DND-41 (cell line): ENCODE data around the gene DDX39A.

Experiments used
- ATAC-seq: fragments of 200-7000 bp; cut with Tn5 transposase; 3 replicates; pipeline ENCODE4 v1.9.1; 2021; ENCODE audit warnings: low read depth; ENCODE audit not compliant: insufficient read depth
- DNase-seq: peaks from one replicate; pipeline ENCODE4 v3.0.0-alpha.2; 2020
- H2AFZ ChIP-seq: 2 replicates; pipeline ENCODE4 v1.6.0; 2012; ENCODE audit warnings: low read depth, low read length
- H3K27ac ChIP-seq: 2 replicates; pipeline ENCODE4 v1.5.1; 2012; ENCODE audit warnings: low read length, inconsistent platforms
- H3K27me3 ChIP-seq: fragments of 200-600 bp; sonication (generic); 2 replicates; pipeline ENCODE4 v1.6.0; 2012; ENCODE audit warnings: low read length, mild to moderate bottlenecking, inconsistent platforms; ENCODE audit not compliant: insufficient read depth, poor library complexity
- H3K36me3 ChIP-seq: 2 replicates; pipeline ENCODE4 v1.5.1; 2012; ENCODE audit warnings: low read length, inconsistent platforms; ENCODE audit not compliant: insufficient read depth
- H3K4me1 ChIP-seq: 2 replicates; pipeline ENCODE4 v1.5.1; 2012; ENCODE audit warnings: mild to moderate bottlenecking, low read length; ENCODE audit not compliant: insufficient read depth
- H3K4me2 ChIP-seq: 2 replicates; pipeline ENCODE4 v1.6.0; 2012; ENCODE audit warnings: mild to moderate bottlenecking, moderate library complexity, low read length, inconsistent platforms; ENCODE audit not compliant: insufficient read depth
- H3K4me3 ChIP-seq, 2 experiments: fragments of 200-600 bp in 1 of 2; shearing (Covaris generic) in 1 of 2; 2 replicates each; pipeline ENCODE4 v1.5.1; 2012 to 2016; ENCODE audit warnings: inconsistent platforms in 2 of 2, low read length in 2 of 2, mild to moderate bottlenecking in 2 of 2, low read depth in 1 of 2, moderate library complexity in 1 of 2
- H3K79me2 ChIP-seq: 2 replicates; pipeline ENCODE4 v1.6.0; 2012; ENCODE audit warnings: low read length, inconsistent platforms; ENCODE audit not compliant: insufficient read depth
- H3K9ac ChIP-seq: 2 replicates; pipeline ENCODE4 v1.6.0; 2012; ENCODE audit warnings: low read depth, mild to moderate bottlenecking, inconsistent platforms, low read length, moderate library complexity
- H3K9me3 ChIP-seq: 2 replicates; pipeline ENCODE4 v1.5.1; 2012; ENCODE audit warnings: low read length, moderate library complexity, mild to moderate bottlenecking, inconsistent platforms; ENCODE audit not compliant: insufficient read depth, severe bottlenecking
- H4K20me1 ChIP-seq: 2 replicates; pipeline ENCODE4 v1.6.0; 2012; ENCODE audit warnings: low read length; ENCODE audit not compliant: insufficient read depth
- CTCF ChIP-seq: IDR thresholded peaks from 2 replicates; pipeline ENCODE4 v1.5.1; 2012; ENCODE audit warnings: borderline replicate concordance, low read length, moderate library complexity, mild to moderate bottlenecking; ENCODE audit not compliant: poor library complexity, severe bottlenecking; ENCODE audit errors: extremely low read depth
- EZH2 ChIP-seq: IDR thresholded peaks from 3 replicates; pipeline ENCODE4 v1.6.1; 2012; ENCODE audit warnings: borderline replicate concordance, low read depth, mild to moderate bottlenecking, moderate library complexity, low read length, inconsistent platforms; ENCODE audit not compliant: severe bottlenecking

DDX39A gene

GRCh38 chr19:14441041-14441938, 22.1 kb upstream of the DDX39A start:
- Histone ChIP-seq H3K9ac (peak overlapping the region; percentile 62; the same call in 1 of the 2 replicates), H4K20me1 (peaks cover 14% of the 10 kb centered on the region), H3K36me3 (peaks cover 52% of the 10 kb centered on the region), H3K27me3 (no peaks in the 10 kb centered on the region), H3K79me2 (peaks cover 63% of the 10 kb centered on the region), H3K4me1 (peaks cover 26% of the 10 kb centered on the region), H3K4me3 (peak overlapping the region in 1 of 2 experiments; percentile 65; a peak in 2 of 4 replicates), H3K27ac (peak overlapping the region; percentile 82), H2AFZ (no peak overlapping the region), H3K4me2 (peak overlapping the region; percentile 80), H3K9me3 (no peaks in the 10 kb centered on the region)
- TF ChIP-seq CTCF (no peak), EZH2 (no peak)
- ATAC-seq (no peak), DNase-seq (no peak)

- Histone ChIP-seq H3K4me2 (peak overlapping the region; percentile 80), H4K20me1 (peaks cover 14% of the 10 kb centered on the region), H3K36me3 (peaks cover 54% of the 10 kb centered on the region), H2AFZ (peak overlapping the region; percentile 64), H3K79me2 (peaks cover 76% of the 10 kb centered on the region), H3K27me3 (no peaks in the 10 kb centered on the region), H3K9me3 (no peaks in the 10 kb centered on the region), H3K4me1 (peaks cover 30% of the 10 kb centered on the region), H3K27ac (peak overlapping the region; percentile 82), H3K4me3 (peak overlapping the region; percentile 29 to 65), H3K9ac (peak overlapping the region; percentile 62)
- peak; percentile 100 for ATAC-seq
- DNase-seq: peak; percentile 92
- TF ChIP-seq EZH2 (no peak), CTCF (no peak)
Observed at GRCh38 chr19:14440049-14440448, 20.9 kb upstream of the DDX39A start.

- Histone ChIP-seq H3K4me3 (no peak overlapping the region), H2AFZ (no peak overlapping the region), H3K27me3 (no peaks in the 10 kb centered on the region), H3K4me2 (peak overlapping the region; percentile 80), H3K4me1 (peaks cover 40% of the 10 kb centered on the region), H3K9ac (peak overlapping the region; percentile 16; the same call in 1 of the 2 replicates), H3K9me3 (no peaks in the 10 kb centered on the region), H4K20me1 (peaks cover 21% of the 10 kb centered on the region), H3K79me2 (peaks cover 86% of the 10 kb centered on the region), H3K27ac (peak overlapping the region; percentile 36), H3K36me3 (peaks cover 46% of the 10 kb centered on the region)
- ATAC-seq: no peak
- TF ChIP-seq EZH2 (no peak), CTCF (no peak)
- DNase-seq: no peak
Observed at GRCh38 chr19:14439014-14439413, 19.9 kb upstream of the DDX39A start.
